Endometrium (tissue), 2 donors: ENCODE results near the gene CROCC2.
"Not testable (repeated sequence)": the region's sequence is repeated elsewhere in the genome, so short reads cannot be mapped to it uniquely, and the experiment has no call there.

ENCODE experiments used
- FAIRE-seq: peaks from 2 replicates; lab custom pipeline; 2012; peaks lifted over from hg19 to GRCh38; lab: Jason Lieb, UNC
- donor health status: control.
- donor health status: control.

The CROCC2 gene

GRCh38 chr2:240966906-240967680 is 61.0 kb downstream of the CROCC2 start:
- no peak for FAIRE-seq

- no peak for FAIRE-seq
These were observed 61.8 kb downstream of the CROCC2 start for GRCh38 chr2:240967681-240968621.

GRCh38 chr2:240968731-240969624 is 62.8 kb downstream of the CROCC2 start:
- no peak for FAIRE-seq

- no peak for FAIRE-seq
These were observed 64.0 kb downstream of the CROCC2 start for GRCh38 chr2:240970104-240970503.

- FAIRE-seq, result no peak
These were observed 64.7 kb downstream of the CROCC2 start for GRCh38 chr2:240970816-240971215.

- FAIRE-seq, result no peak
These were observed 66.1 kb downstream of the CROCC2 start for GRCh38 chr2:240972201-240972600.

GRCh38 chr2:240972636-240973521 is 66.7 kb downstream of the CROCC2 start:
- FAIRE-seq, result peak; percentile 93

- FAIRE-seq, result no peak
These were observed 68.8 kb downstream of the CROCC2 start for GRCh38 chr2:240974771-240975572.

- FAIRE-seq, result not testable (repeated sequence)
These were observed 69.8 kb downstream of the CROCC2 start for GRCh38 chr2:240975903-240976302.

GRCh38 chr2:240981280-240981679 is 75.1 kb downstream of the CROCC2 start:
- no peak for FAIRE-seq

GRCh38 chr2:240981871-240982800 is 76.0 kb downstream of the CROCC2 start:
- FAIRE-seq, result no peak

- no peak for FAIRE-seq
These were observed 76.7 kb downstream of the CROCC2 start for GRCh38 chr2:240982821-240983281.

GRCh38 chr2:240983361-240983995 is 77.3 kb downstream of the CROCC2 start:
- FAIRE-seq, result no peak

GRCh38 chr2:240983996-240984498 is 77.9 kb downstream of the CROCC2 start:
- no peak for FAIRE-seq

- FAIRE-seq, result no peak
These were observed 80.0 kb downstream of the CROCC2 start for GRCh38 chr2:240985881-240986786.

- FAIRE-seq, result no peak
These were observed 80.8 kb downstream of the CROCC2 start for GRCh38 chr2:240986787-240987411.

- FAIRE-seq, result no peak
These were observed 81.5 kb downstream of the CROCC2 start for GRCh38 chr2:240987588-240987987.
